HFFc6 (cell line): Measurements from ENCODE around the gene ADGRF1. TPM values are rescaled to one million over a fixed set of nuclear protein-coding genes. Genes with fewer than 3 reads are reported as not detected.

Experiments
- DNase-seq: peaks from one replicate; pipeline ENCODE4 v3.0.0-alpha.2; 2018
- H3K27ac Mint-ChIP-seq: 2 replicates; pipeline ENCODE4 v1.8.0; 2020; ENCODE audit warnings: mild to moderate bottlenecking, mixed read lengths
- H3K27me3 Mint-ChIP-seq: 2 replicates; pipeline ENCODE4 v1.8.0; 2021; ENCODE audit warnings: mild to moderate bottlenecking, moderate library complexity, mixed read lengths; ENCODE audit not compliant: insufficient read depth
- H3K36me3 Mint-ChIP-seq: 2 replicates; pipeline ENCODE4 v1.8.0; 2021; ENCODE audit warnings: low read depth, mixed read lengths
- H3K4me1 Mint-ChIP-seq: 2 replicates; pipeline ENCODE4 v1.8.0; 2020; ENCODE audit warnings: low read depth, mixed read lengths
- H3K4me3 Mint-ChIP-seq: 2 replicates; pipeline ENCODE4 v1.8.0; 2020; ENCODE audit warnings: mild to moderate bottlenecking, moderate library complexity, mixed read lengths
- H3K9me3 Mint-ChIP-seq: 2 replicates; pipeline ENCODE4 v1.8.0; 2020; ENCODE audit warnings: mild to moderate bottlenecking, mixed read lengths
- CTCF ChIP-seq: fragments of 200-600 bp; sonication (generic); IDR thresholded peaks from 2 replicates; pipeline ENCODE4 v1.5.0; 2021; ENCODE audit warnings: antibody characterized with exemption, mild to moderate bottlenecking
- total RNA-seq, 6 experiments: library from RNA; stranded (reverse); fragmentation: NEBNext Ultra II Directional; extraction: Animal tissue kit (Norgen Biotek cat#: 25700); gene quantifications; 2 replicates in 1 of 6; 3 replicates in 5 of 6; pipeline ENCODE4 v1.2.3, GENCODE V29; 2021

Gene ADGRF1
- total RNA-seq, 6 experiments from 2014 or later: not detected

GRCh38 chr6:47069156-47069555 is 27.0 kb upstream of the ADGRF1 start:
- no peaks in the 10 kb centered on the region for H3K4me1 Mint-ChIP-seq
- no peaks in the 10 kb centered on the region for H3K9me3 Mint-ChIP-seq
- no peak overlapping the region for H3K27ac Mint-ChIP-seq
- no peak for TF ChIP-seq CTCF
- no peak for DNase-seq
- H3K4me3 Mint-ChIP-seq: no peak overlapping the region
- no peaks in the 10 kb centered on the region for H3K36me3 Mint-ChIP-seq
- peaks cover 2% of the 10 kb centered on the region; the same call in 1 of the 2 replicates for H3K27me3 Mint-ChIP-seq

GRCh38 chr6:47066418-47066817 is 24.3 kb upstream of the ADGRF1 start:
- no peak for TF ChIP-seq CTCF
- Mint-ChIP-seq H3K4me1 (no peaks in the 10 kb centered on the region; the same call in 1 of the 2 replicates), H3K27me3 (peaks cover 3% of the 10 kb centered on the region), H3K27ac (no peak overlapping the region), H3K36me3 (no peaks in the 10 kb centered on the region), H3K4me3 (no peak overlapping the region), H3K9me3 (no peaks in the 10 kb centered on the region)
- DNase-seq: no peak

- Mint-ChIP-seq H3K4me3 (no peak overlapping the region), H3K27me3 (peaks cover 2% of the 10 kb centered on the region), H3K9me3 (no peaks in the 10 kb centered on the region), H3K27ac (no peak overlapping the region), H3K4me1 (no peaks in the 10 kb centered on the region; the same call in 1 of the 2 replicates), H3K36me3 (no peaks in the 10 kb centered on the region)
- no peak for DNase-seq
- TF ChIP-seq CTCF: no peak
These were observed 22.1 kb upstream of the ADGRF1 start for GRCh38 chr6:47064274-47064673.

- Mint-ChIP-seq H3K36me3 (no peaks in the 10 kb centered on the region), H3K9me3 (no peaks in the 10 kb centered on the region), H3K27me3 (peaks cover 2% of the 10 kb centered on the region), H3K4me1 (no peaks in the 10 kb centered on the region; the same call in 1 of the 2 replicates), H3K4me3 (no peak overlapping the region), H3K27ac (no peak overlapping the region)
- no peak for DNase-seq
- no peak for TF ChIP-seq CTCF
These were observed 20.2 kb upstream of the ADGRF1 start for GRCh38 chr6:47062346-47062745.

GRCh38 chr6:47061309-47062300 is 19.5 kb upstream of the ADGRF1 start:
- peak; percentile 13 for DNase-seq
- H3K4me3 Mint-ChIP-seq: no peak overlapping the region
- H3K36me3 Mint-ChIP-seq: no peaks in the 10 kb centered on the region
- no peaks in the 10 kb centered on the region; the same call in 1 of the 2 replicates for H3K4me1 Mint-ChIP-seq
- no peaks in the 10 kb centered on the region for H3K9me3 Mint-ChIP-seq
- no peak overlapping the region for H3K27ac Mint-ChIP-seq
- TF ChIP-seq CTCF: no peak
- peaks cover 2% of the 10 kb centered on the region for H3K27me3 Mint-ChIP-seq
